Measurements from ENCODE around the gene JAKMIP1.
A peak's percentile ranks its signal among the peaks of the same experiment; 100 is the strongest.

Gene JAKMIP1

GRCh38 chr4:6180841-6181631 is 19.3 kb downstream of the JAKMIP1 start:
- peak; percentile 48 for DNase-seq (ENCODE audit: low spot score)

GRCh38 chr4:6179362-6179761 is 21.0 kb downstream of the JAKMIP1 start:
- DNase-seq (ENCODE audit: low spot score): no peak

GRCh38 chr4:6178757-6179156 is 21.6 kb downstream of the JAKMIP1 start:
- no peak for DNase-seq (ENCODE audit: low spot score)

- peak; percentile 48 for DNase-seq (ENCODE audit: low spot score)
Observed at GRCh38 chr4:6177587-6178197, 22.7 kb downstream of the JAKMIP1 start.

- DNase-seq (ENCODE audit: low spot score): no peak
Observed at GRCh38 chr4:6175426-6175825, 24.9 kb downstream of the JAKMIP1 start.

GRCh38 chr4:6172927-6173200 is 27.5 kb downstream of the JAKMIP1 start:
- DNase-seq (ENCODE audit: low spot score): no peak

GRCh38 chr4:6172093-6172926 is 28.0 kb downstream of the JAKMIP1 start:
- peak; percentile 23 for DNase-seq (ENCODE audit: low spot score)

GRCh38 chr4:6169239-6169638 is 31.1 kb downstream of the JAKMIP1 start:
- no peak for DNase-seq (ENCODE audit: low spot score)

GRCh38 chr4:6165766-6166165 is 34.6 kb downstream of the JAKMIP1 start:
- no peak for DNase-seq (ENCODE audit: low spot score)

GRCh38 chr4:6162885-6163284 is 37.5 kb downstream of the JAKMIP1 start:
- no peak for DNase-seq (ENCODE audit: low spot score)

GRCh38 chr4:6161921-6162464 is 38.4 kb downstream of the JAKMIP1 start:
- DNase-seq (ENCODE audit: low spot score): no peak

- no peak for DNase-seq (ENCODE audit: low spot score)
Observed at GRCh38 chr4:6160536-6160935, 39.8 kb downstream of the JAKMIP1 start.

GRCh38 chr4:6157926-6158325 is 42.4 kb downstream of the JAKMIP1 start:
- no peak for DNase-seq (ENCODE audit: low spot score)

GRCh38 chr4:6155996-6156750 is 44.2 kb downstream of the JAKMIP1 start:
- DNase-seq (ENCODE audit: low spot score): no peak

GRCh38 chr4:6154875-6155274 is 45.5 kb downstream of the JAKMIP1 start:
- DNase-seq (ENCODE audit: low spot score): no peak

GRCh38 chr4:6153874-6154273 is 46.5 kb downstream of the JAKMIP1 start:
- DNase-seq (ENCODE audit: low spot score): no peak

GRCh38 chr4:6152869-6153705 is 47.3 kb downstream of the JAKMIP1 start:
- no peak for DNase-seq (ENCODE audit: low spot score)

- DNase-seq (ENCODE audit: low spot score): no peak
Observed at GRCh38 chr4:6150046-6150735, 50.2 kb downstream of the JAKMIP1 start.

- DNase-seq (ENCODE audit: low spot score): no peak
Observed at GRCh38 chr4:6148506-6149205, 51.7 kb downstream of the JAKMIP1 start.

- DNase-seq (ENCODE audit: low spot score): no peak
Observed at GRCh38 chr4:6147441-6147840, 52.9 kb downstream of the JAKMIP1 start.
